Ovary (tissue), 3 donors: Measurements from ENCODE around the gene BBS9.

ENCODE experiments used
- CTCF ChIP-seq, 3 donors: fragments of 450-650 bp in 2 of 3; fragments of 200-600 bp in 1 of 3; IDR thresholded peaks; one replicate each; pipeline versions ENCODE4 v1.5.1 to v1.8.0; 2016 to 2022; ENCODE audit warnings: antibody characterized with exemption in 3 of 3, mild to moderate bottlenecking in 1 of 3
- EP300 ChIP-seq: sonication (generic); formaldehyde crosslinking; IDR thresholded peaks from one replicate; pipeline ENCODE4 v1.6.1; 2017; ENCODE audit warnings: antibody characterized with exemption
- POLR2A ChIP-seq: fragments of 450-650 bp; IDR thresholded peaks from one replicate; pipeline ENCODE4 v1.6.1; 2017; ENCODE audit warnings: antibody characterized with exemption, mild to moderate bottlenecking, moderate library complexity
- donor health status: DM: no; HTN: no; CAD: no.

GRCh38 chr7:33200282-33200681 lies 70.9 kb downstream of the BBS9 start:
- no peak for TF ChIP-seq POLR2A
- no peak for TF ChIP-seq CTCF (IDR thresholded peaks at IDR 0.05)
- no peak for TF ChIP-seq EP300
